Left lung (tissue), 10 donors: ENCODE data around the gene SH3GL3. TPM values are rescaled to one million over a fixed set of nuclear protein-coding genes. Genes with fewer than 3 reads are reported as not detected.

Experiments used
- ATAC-seq: fragments of 200-7000 bp; cut with Tn5 transposase; one replicate; pipeline ENCODE4 v1.9.1; 2020; ENCODE audit warnings: moderate library complexity
- DNase-seq, 4 donors: peaks; one replicate each; pipeline ENCODE4 v3.0.0-alpha.2; 2013 to 2020
- H3K27ac ChIP-seq, 2 donors: fragments of 200-600 bp; sonication (generic) in 1 of 2; one replicate each; pipeline versions ENCODE4 v1.5.0 to v1.8.0; 2020 to 2021
- H3K27me3 ChIP-seq, 2 donors: fragments of 200-600 bp; sonication (generic) in 1 of 2; one replicate each; pipeline versions ENCODE4 v1.5.0 to v1.8.0; 2020 to 2021
- H3K36me3 ChIP-seq, 2 donors: fragments of 200-600 bp; sonication (generic) in 1 of 2; one replicate each; pipeline versions ENCODE4 v1.5.0 to v1.8.0; 2020 to 2021
- H3K4me1 ChIP-seq, 2 donors: fragments of 200-600 bp; one replicate each; pipeline ENCODE4 v1.8.0; 2021
- H3K4me3 ChIP-seq, 2 donors: fragments of 200-600 bp; sonication (generic) in 1 of 2; one replicate each; pipeline versions ENCODE4 v1.5.0 to v1.8.0; 2020 to 2021; ENCODE audit warnings: mild to moderate bottlenecking in 1 of 2
- H3K9me3 ChIP-seq, 2 donors: fragments of 200-600 bp; sonication (generic) in 1 of 2; one replicate each; pipeline versions ENCODE4 v1.5.0 to v1.8.0; 2020 to 2021
- intact Hi-C, 2 donors: fragments of 100-400 bp; cut with DNase I; formaldehyde crosslinking; loops; one replicate each; pipeline versions ENCODE4 v1.11.2 to v1.14.2; 2022
- polyA plus RNA-seq, 6 donors: library from polyadenylated mRNA; unstranded; fragments of 120-200 nt; gene quantifications; one replicate each; pipeline ENCODE4 v1.2.1, GENCODE V29; 2013; ENCODE audit not compliant: insufficient read length in 6 of 6
- total RNA-seq, 2 donors: library from RNA; stranded (reverse); fragmentation: NEBNext Ultra II Directional; extraction: Animal tissue kit (Norgen Biotek cat#: 25700); gene quantifications; one replicate each; pipeline ENCODE4 v1.2.1, GENCODE V29; 2021
- TF ChIP-seq, protein P1 (sequence below), 2 donors: fragments of 200-600 bp; sonication (generic) in 1 of 2; IDR thresholded peaks; one replicate each; pipeline versions ENCODE4 v1.5.0 to v1.8.0; 2021; ENCODE audit warnings: antibody characterized with exemption in 2 of 2
- donor health status: DM: no; HTN: yes; CAD: no.
- donor health status: DM: no; HTN: no; CAD: no.

Gene SH3GL3
- total and polyA plus RNA-seq, 8 donors, result 0.82 to 14.1 (median 11.5) TPM

DNA sequence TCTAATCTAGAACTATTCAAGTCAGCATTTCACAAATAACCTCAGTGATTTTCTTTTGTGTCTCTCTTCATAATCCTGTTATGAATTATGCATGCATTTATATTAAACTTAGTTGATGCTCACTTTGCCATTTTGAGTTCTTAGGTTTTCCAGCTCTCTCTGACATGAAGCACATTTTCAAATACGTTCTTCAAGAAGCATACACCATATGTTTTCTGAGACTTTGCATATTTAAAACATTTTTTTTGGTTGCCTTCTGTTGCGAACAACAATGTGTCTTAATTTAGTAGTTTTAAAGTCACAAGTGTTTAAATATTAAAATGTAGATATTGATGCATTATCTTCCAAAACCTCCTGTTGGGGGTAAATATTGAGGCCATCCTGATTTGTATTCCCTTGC, 37.5 kb downstream of the SH3GL3 start:
- Histone ChIP-seq H3K27ac (no peak overlapping the region), H3K27me3 (peaks cover 0 to 4% of the 10 kb centered on the region in 2 donors), H3K36me3 (no peaks in the 10 kb centered on the region), H3K4me3 (no peak overlapping the region), H3K9me3 (peaks cover 0 to 25% of the 10 kb centered on the region in 2 donors), H3K4me1 (no peaks in the 10 kb centered on the region)
- TF ChIP-seq, protein P1, sequence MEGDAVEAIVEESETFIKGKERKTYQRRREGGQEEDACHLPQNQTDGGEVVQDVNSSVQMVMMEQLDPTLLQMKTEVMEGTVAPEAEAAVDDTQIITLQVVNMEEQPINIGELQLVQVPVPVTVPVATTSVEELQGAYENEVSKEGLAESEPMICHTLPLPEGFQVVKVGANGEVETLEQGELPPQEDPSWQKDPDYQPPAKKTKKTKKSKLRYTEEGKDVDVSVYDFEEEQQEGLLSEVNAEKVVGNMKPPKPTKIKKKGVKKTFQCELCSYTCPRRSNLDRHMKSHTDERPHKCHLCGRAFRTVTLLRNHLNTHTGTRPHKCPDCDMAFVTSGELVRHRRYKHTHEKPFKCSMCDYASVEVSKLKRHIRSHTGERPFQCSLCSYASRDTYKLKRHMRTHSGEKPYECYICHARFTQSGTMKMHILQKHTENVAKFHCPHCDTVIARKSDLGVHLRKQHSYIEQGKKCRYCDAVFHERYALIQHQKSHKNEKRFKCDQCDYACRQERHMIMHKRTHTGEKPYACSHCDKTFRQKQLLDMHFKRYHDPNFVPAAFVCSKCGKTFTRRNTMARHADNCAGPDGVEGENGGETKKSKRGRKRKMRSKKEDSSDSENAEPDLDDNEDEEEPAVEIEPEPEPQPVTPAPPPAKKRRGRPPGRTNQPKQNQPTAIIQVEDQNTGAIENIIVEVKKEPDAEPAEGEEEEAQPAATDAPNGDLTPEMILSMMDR (IDR thresholded peaks at IDR 0.05), result no peak
- ATAC-seq (no peak), DNase-seq (no peak)
- intact Hi-C loops, result no loop called here

DNA sequence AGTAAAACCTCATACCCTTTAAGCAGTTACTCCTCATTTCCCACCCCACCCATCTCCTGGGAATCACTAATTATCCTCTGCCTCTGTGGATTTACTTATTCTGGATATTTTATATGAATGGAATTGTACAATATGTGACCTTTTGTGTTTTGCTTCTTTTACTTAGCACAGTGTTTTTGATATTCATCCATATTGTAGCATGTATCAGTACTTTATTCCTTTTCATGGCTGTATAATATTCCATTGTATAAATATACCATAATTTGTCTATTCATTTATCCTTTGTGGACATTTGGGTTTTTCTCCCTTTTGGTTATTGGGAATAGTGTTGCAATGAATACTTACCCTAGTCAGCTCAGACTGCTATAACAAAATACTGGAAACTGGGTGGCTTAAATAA, 39.2 kb downstream of the SH3GL3 start:
- ATAC-seq (no peak), DNase-seq (no peak)
- H3K4me3 ChIP-seq, result no peak overlapping the region
- no peak overlapping the region for H3K27ac ChIP-seq
- H3K27me3 ChIP-seq, result peaks cover 0 to 4% of the 10 kb centered on the region in 2 donors
- H3K9me3 ChIP-seq, result peaks cover 0 to 25% of the 10 kb centered on the region in 2 donors
- TF ChIP-seq, protein P1 (IDR thresholded peaks at IDR 0.05), result no peak
- no peaks in the 10 kb centered on the region for H3K4me1 ChIP-seq
- intact Hi-C loops, result no loop called here
- no peaks in the 10 kb centered on the region for H3K36me3 ChIP-seq

DNA sequence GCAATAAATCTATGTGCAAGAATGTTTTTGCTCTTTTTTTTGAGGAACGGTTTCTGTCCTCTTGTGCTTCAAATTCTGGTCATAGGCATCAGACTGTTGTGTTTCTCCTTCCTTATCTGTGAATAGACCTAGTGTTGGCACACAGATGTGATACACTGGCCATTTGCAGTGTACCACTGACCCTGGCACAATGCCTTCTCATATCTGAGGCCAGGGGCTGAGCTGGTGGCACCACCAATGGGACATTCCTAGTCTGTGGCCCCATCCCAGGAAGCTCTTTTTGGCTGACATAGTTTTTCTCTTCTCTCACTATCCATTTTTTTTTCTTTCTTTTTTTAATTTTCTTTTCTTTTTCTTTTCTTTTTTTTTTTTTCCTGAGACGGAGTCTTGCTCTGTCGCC, 40.4 kb downstream of the SH3GL3 start:
- TF ChIP-seq, protein P1 (IDR thresholded peaks at IDR 0.05), result no peak
- no peaks in the 10 kb centered on the region for H3K4me1 ChIP-seq
- no peaks in the 10 kb centered on the region for H3K36me3 ChIP-seq
- H3K9me3 ChIP-seq, result peaks cover 0 to 25% of the 10 kb centered on the region in 2 donors
- no peak overlapping the region for H3K27ac ChIP-seq
- H3K27me3 ChIP-seq, result peaks cover 0 to 4% of the 10 kb centered on the region in 2 donors
- intact Hi-C loops, result no loop called here
- H3K4me3 ChIP-seq, result no peak overlapping the region
- no peak for DNase-seq
- ATAC-seq, result no peak

DNA sequence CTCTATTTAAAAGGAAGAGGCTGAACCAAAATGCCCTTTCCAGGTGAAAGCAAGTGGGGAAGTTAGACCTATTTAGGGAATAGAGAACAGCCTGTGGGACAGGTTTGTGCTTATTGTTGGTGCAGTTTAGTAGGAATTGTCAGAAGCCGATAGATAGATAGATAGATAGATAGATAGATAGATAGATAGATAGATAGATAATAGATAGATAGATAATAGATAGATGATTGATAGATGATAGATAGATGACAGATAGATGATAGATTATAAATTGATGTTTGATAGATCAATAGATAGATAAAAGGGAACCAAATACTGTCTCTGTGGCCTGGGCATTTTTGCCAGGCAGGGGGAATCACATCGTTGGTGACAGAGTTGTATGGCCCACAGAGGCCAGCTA, 42.5 kb downstream of the SH3GL3 start:
- TF ChIP-seq, protein P1 (IDR thresholded peaks at IDR 0.05), result no peak
- Histone ChIP-seq H3K27ac (no peak overlapping the region), H3K4me1 (no peaks in the 10 kb centered on the region), H3K9me3 (peaks cover 0 to 13% of the 10 kb centered on the region in 2 donors), H3K4me3 (no peak overlapping the region), H3K27me3 (peaks cover 0 to 4% of the 10 kb centered on the region in 2 donors), H3K36me3 (no peaks in the 10 kb centered on the region)
- intact Hi-C loops, result no loop called here
- DNase-seq (no peak), ATAC-seq (no peak)

DNA sequence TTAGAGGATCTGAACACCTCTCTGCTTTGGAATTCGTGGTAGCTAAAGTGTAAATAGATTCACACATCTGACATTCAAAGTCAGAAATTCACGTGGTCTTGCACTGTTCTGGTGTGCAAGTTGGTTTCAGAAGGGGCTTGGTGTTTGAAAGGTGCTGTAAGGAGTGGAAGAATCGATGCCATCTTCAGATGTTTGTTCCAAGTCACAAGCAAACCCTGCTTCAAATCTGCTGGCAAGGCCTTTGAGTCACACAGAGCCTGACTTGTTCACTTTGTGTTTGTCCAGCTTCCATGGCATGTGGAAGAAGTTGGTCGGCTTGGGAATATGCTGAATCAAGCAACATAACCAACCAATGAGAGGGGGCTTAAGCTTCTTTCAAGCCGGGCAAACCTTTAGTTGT, 44.3 kb downstream of the SH3GL3 start:
- intact Hi-C loops, result no loop called here
- Histone ChIP-seq H3K36me3 (no peaks in the 10 kb centered on the region), H3K4me3 (no peak overlapping the region), H3K27me3 (peaks cover 0 to 4% of the 10 kb centered on the region in 2 donors), H3K4me1 (no peaks in the 10 kb centered on the region), H3K9me3 (peaks cover 0 to 4% of the 10 kb centered on the region in 2 donors), H3K27ac (no peak overlapping the region)
- ATAC-seq (no peak), DNase-seq (no peak)
- TF ChIP-seq, protein P1 (IDR thresholded peaks at IDR 0.05), result no peak
